GM19372 (cell line): ENCODE data around the gene GAS2.

ENCODE experiments used
- ATAC-seq: cut with Tn5 transposase; IDR thresholded peaks from one replicate; pipeline ENCODE4 v1.9.1; 2021; ENCODE audit warnings: mild to moderate bottlenecking, low read depth, moderate library complexity; ENCODE audit not compliant: unreplicated experiment

The GAS2 gene

DNA sequence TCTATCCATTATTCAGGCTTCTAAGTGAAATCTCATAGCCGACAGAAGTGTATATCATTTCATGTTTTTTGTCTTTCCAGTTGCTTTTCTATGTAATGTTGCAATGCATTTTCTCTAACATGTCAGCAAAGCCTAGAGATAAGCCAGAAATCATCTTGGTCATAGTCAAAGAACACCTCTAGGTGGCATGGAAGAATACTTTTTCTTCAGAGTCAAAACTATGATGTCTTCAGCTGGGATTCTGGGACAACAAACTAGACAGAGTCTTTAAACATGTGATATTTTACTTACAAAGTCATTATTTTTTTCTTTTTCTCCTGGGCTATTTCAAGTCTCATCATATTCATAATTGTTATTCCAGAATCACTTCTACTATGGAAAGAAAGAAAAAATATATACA lies 4.4 kb downstream of the GAS2 start:
- ATAC-seq, result peak; percentile 24

DNA sequence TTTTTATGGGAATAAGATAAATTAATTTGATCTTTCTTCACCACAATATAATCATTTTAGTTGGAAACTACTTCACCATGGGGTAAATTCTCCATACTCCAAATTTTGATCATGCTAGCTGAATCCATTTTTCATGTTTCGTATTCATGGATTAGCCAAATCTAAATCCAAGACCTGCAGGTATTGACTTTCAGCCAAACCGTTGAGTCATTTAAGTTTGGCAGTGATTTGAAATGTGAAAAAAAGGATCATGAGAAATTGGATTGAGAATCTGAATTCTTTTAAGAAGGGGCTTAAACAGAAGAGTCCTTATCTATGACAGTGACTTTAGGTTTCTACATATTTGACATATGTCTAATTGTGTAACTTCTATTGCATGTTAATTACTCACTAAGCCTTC lies 5.3 kb downstream of the GAS2 start:
- ATAC-seq, result no peak

DNA sequence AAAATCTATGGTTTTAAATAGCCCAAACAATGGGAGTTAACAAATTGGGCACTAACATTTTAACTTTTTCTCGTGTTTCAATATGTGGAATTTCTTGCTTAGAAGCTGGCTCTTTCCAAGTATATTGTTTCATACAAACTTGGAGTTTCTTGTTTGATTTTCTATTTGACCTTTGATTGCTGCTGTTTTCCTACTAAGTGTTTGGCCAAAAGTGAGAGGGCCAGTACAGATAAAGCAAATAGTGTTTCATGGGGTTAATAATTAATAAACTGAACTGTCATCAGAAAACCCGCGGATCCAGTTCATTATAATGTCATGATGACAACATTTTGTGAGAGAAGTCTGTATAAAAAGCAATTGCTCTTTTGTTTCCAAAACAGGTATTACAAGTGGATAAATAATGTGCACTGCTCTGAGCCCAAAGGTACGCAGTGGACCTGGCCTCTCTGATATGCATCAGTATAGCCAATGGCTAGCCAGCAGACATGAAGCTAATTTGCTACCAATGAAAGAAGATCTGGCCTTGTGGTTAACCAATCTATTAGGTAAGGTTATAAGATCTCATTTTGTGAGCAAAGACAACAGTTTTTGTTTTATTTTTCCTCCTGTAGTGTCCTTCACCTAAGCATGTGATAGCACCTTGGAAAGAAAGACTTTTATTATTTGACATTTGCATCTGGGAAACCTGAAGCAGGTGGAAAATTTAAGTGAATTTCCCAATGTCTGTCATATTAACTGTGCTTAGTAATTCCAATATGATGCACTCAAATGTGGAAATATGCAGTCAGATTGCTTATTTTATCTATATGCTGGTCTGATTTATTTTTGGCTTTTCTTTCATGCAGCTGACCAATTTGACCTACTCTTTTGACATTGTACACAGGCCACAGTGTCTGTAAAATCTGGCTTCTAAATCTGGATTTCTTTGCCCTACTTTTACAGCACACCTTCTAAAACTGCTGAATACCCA lies 8.3 kb downstream of the GAS2 start:
- no peak for ATAC-seq

DNA sequence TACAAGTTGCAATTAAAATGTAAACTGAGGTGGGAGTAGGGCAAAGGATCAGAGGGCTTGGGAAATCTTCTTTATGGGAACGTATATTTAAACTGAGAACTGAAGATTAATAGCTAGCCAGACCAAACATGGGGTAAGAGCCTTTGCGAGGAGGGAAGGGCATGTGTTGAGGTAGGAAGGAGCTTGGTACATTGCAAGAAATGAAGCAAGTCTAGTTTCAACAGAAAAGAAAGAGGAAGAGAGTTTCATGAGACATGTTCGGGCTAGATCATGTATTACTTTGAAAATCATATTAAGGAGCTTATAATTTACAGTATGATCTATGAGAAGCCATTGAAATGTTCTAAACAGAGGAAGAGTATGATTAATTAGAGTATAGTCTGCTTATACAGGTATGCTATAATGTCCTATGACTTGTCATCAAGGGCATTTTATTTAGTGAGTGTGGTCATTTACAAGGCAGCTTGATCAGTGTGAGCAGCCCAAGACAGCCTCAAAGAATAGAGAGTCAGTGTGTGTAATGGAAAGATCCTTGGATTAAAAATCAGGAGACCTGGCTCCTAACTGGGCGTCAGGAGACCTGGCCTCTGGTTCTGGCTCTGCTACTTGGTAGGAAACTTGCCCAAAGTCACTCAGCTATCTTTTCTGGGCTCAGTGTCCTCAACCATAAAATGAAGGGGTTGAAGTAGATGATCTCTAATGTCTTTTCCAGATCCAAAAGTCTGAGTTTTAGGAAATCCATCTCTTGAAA lies 10.9 kb downstream of the GAS2 start:
- ATAC-seq, result peak; percentile 52

DNA sequence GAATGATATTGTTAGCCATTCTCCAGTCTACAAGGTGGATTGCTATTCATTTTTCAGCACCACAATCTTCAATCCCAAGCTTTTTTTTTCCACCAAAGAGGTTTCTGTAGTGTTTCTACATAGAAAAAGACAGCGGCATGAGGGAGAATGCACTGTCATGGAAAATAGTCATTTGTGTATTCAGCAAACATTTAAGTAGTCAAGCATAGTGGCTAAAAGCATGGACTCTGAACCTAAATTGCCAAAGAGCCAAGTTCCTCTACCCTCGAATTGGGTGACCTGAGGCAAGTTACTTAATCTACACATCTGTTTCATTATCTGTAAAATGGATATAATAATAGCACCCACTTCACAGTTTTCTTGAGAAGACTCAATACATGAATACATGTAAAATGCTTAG lies 14.2 kb downstream of the GAS2 start:
- no peak for ATAC-seq

DNA sequence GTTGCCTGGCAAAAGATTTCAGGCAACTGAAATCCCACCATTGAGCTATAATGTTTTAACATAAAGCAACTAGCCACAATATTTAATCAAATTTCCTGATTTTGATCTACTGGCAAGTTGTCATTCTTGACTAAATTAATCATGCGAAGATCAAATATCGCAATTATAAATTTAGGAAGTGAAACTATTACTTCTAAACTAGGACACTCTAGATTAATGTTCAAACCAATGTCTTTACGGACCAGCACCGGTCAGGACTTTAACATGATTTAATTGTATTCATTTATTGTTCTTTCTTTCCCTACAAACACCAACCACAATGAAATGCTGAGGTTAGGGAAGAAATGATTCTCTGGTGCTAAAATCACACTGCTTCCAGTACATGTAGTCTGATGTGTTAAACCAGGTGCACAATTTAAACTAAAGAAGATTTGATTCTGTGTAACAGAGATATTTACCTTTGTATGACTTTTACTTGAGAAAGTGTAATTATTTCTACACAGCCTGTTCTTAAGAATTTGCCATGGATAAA lies 14.9 kb downstream of the GAS2 start:
- peak; percentile 64 for ATAC-seq

DNA sequence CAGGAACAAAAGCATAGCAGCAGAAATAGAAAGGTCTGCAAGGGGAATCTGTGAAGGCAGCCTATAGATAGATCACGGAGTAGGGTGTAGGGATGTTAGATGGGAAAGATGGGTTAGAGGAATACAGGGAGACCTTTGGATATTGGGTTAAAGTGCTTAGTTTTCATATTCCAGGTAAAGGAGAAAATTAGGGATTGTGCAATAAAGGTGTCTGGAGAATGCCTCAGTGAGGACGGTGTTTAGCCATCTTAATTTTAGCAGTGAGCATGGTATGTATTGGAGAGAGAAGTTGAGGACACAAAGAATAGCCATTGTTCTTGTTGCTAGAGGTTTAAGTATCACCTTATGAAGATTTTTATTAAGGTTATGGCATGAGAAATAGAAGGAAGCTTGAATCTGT lies 17.7 kb downstream of the GAS2 start:
- ATAC-seq, result no peak

DNA sequence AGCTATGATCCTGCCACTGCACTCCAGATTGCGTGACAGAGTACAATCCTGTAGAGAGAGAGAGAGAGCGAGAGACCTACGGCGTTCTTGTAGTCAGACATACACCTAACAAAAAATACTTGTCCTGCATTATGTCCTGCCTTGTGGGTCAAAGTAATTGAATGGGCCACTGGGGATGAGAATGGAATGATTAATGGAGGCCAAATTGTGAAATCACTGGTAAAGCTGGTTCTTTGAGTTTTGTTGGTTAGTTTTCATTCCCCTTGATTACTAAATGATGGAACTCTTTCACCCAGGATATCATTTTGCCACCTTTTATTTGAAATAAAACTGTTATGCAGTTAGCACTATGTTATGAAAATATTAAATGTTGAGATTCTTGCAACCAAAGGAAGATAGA lies 18.7 kb downstream of the GAS2 start:
- ATAC-seq, result no peak

DNA sequence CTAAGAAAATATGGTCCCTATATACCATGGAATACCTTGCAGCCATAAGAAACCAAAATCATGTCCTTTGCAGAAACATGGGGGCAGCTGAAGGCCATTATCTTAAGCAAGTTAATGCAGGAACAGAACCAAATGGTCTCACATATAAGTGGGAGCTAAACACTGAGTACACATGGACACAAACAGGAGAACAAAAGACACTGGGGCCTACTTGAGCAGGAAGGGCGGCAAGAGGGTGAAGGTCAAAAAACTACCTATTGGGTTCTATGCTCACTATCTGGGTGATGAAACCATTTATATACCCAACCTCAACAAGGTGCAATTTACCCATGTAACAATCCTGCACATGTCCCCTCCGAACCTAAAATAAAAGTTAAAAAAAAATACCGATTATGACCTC lies 22.5 kb downstream of the GAS2 start:
- ATAC-seq, result no peak

DNA sequence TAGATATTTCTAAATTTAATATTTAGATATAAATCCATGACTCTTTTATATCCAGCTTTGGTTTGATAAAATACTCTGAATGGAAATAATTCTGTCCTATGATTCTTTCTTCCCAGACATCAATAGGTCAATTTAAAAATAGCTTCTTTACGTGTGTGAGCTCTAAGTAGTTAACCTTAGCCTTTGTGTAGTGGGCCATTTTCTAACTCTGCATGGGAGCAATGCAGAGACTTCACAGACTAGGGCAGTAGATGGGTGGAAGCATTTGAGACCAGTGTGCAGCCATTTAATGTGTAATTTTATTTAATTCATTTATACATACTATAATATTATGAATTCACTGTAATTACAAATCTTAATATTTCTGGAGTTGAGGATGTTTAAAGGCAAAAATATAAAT lies 23.8 kb downstream of the GAS2 start:
- no peak for ATAC-seq

DNA sequence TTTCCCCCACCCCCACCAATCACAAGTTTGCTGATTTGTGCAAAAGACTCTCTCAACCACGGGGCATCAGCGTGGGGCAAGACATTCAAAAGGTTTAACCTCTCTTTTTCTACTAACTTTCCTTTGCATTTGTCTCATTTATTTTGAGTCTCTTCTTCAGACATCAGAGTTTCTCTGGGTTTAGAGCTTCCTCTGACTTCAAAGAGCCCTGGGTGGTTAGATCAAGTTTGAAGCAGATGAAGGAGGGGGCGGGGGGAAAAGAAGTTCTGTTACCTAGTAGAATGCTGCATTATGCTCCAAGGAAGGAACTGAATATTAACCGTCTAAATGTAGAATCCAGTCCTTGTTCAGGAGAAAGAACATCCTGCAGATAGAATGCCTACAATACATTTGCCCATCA lies 24.5 kb downstream of the GAS2 start:
- ATAC-seq, result no peak

DNA sequence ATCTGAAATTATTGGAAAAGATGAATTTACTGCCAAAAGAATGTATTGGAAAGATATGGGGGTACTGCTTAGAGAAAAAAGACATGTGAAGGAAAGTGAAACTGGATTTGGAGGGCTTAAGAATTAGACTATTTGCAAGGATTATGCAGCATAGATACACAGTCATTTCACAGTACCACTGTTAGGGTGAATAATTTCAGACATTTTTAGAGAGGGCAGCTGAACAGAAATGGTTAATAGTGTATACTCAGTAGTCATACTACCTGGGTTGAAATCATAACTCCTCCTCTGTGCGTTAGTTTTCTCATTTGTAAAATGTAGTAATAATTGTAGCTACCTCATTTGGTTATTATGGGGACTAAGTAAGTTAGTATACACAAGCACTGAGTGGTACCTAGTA lies 33.0 kb downstream of the GAS2 start:
- ATAC-seq, result peak; percentile 40

DNA sequence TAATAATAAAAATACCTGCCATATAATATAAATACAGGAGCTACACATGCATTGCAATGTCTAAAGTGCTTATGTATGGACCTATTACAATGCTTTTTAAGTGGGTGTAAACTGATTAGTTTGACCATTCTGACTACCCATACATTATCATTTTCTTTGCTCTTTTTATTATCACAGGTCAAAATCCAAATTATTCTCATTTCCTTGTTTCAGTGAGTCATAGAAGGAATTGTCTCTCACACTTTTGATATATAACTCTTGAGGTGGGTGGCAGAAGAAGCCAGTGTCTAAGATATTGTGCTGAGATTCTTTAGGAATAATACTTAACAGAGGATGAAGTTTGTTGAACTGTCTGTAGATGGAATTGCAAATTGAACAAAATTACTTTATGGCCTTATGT lies 35.6 kb downstream of the GAS2 start:
- ATAC-seq, result no peak

DNA sequence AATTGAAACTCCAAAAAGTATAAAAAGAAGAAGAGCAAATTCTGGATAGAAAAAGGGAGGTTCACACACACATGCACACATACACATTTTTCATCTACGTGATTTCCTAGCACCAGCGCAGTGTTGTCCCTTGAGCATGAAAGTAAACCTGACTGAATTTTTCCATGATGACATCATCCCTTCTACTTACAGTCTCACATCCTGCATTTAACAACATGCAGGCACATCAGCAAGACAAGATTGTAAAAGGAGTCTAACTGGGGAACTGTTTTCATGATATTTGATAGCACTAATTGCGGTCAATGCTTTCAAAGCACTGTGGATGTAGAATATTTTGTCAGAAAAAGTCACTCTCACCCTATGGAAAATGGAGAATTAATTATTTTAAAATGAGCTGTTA lies 36.6 kb downstream of the GAS2 start:
- peak; percentile 74 for ATAC-seq

DNA sequence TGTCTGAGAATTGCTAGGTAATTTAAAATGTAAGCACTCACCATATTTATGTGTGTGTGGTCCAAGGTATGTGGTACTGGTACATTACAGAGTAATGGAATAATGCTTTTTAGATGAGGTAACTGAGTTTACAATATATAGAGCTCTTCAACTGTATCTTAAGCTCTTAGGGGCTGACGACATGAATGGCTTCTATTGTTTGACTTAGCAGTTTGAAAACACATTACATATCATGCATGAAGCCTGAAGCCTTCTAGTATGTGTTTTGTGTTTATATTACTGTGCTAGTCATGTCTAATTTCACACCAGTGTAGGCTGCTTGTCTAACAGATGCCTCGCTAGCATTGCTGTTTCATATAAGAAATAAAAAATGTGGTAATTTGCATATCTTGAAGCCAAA lies 37.2 kb downstream of the GAS2 start:
- no peak for ATAC-seq

DNA sequence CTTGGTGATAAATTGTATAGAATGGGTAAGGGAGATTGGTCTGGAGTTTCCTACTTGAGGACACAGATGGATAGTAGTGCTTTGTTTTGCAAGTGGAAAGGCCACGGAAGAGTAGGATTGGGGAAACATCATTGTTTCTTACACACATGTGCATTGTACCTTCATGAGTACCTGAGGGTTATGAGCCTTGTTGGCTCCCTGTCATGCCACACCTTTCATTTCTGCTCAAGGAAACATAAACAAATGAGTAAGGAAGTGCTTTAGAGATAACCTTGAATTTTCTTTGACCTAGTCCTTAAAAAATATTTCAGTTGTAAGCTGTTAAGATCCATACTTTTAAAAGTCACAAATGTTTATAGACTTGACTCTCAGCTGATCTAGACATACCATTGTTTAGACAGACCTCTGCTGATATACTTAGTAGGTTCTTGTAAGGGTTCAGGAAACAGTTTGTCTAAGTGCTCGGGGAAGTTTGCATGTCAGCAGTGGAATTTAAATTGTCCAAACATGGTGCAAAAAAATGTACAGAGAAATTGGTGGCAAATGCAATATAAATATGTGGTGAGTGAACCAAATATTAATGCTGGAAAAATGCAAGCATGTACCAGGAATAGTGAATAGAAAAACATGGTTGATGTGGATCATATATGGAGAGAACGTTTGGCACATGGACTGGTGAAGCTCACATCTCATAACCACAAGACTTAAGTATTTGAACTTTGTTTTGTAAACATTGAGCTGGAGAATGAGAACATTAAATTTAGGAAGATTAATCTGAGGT lies 40.9 kb downstream of the GAS2 start:
- no peak for ATAC-seq

DNA sequence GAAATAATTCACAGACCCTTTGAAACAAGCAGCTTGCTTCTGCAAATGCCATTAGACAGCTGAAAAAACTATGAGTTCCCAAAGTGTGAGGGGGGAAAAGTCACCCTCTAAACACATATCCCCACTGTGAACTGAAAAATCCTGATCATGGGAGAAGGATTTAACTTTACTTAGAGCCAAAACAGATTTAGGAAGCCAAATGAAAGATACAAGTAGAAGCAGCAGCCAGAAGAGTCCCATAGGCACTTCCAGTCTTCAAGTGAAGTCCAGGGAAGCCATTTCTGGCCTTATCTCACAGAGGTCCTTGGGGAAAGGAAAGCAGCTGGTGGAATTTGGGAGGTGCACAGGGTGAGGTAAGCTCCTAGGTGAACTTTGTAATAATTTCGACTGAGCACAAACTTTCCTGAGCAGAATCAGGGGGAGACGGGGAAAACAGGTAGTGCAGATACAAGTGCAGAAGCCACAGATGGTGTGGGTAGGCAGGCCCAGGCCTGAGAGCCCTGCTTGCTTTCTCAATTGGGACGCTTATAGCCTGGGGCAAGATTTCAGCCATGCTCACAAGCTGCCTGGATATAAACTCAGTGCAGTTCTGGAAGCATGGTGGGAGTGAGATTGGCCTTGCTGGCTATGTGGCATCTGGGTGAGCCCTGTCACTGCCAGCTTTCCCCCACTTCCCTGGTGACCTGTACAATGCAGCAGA lies 44.8 kb downstream of the GAS2 start:
- no peak for ATAC-seq

DNA sequence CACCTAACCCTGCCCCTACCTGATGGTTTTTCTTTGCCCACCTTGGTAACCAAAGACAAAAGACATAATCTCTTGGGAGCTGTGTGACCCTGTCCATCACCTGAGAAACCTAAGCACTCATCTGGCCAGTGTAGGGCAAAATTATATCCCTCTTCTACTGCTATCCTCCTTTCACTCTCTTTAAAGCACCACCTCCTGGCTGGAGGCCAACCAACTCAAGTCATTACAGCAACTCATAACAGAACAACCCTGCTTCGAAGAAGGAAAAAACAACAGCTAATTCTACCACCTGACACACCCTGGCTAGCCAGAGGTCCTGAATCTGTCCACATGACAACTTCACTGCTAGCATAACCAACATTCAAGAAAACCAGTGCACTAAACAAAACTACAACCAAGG lies 45.5 kb downstream of the GAS2 start:
- no peak for ATAC-seq

DNA sequence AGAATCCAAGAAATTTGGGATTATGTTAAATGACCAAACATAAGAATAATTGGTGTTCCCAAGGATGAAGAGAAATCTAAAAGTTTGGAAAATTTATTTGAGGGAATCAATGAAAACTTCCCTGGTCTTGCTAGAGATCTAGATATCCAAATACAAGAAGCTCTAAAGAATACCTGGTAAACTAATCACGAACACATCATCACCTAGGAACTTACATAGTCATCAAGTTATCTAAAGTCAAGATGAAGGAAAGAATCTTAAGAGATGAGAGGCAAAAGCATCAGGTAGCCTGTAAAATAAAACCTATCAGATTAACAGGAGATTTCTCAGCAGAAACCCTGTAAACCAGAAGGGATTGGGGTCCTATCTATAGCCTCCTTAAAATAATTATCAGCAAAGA lies 46.9 kb downstream of the GAS2 start:
- ATAC-seq, result no peak

DNA sequence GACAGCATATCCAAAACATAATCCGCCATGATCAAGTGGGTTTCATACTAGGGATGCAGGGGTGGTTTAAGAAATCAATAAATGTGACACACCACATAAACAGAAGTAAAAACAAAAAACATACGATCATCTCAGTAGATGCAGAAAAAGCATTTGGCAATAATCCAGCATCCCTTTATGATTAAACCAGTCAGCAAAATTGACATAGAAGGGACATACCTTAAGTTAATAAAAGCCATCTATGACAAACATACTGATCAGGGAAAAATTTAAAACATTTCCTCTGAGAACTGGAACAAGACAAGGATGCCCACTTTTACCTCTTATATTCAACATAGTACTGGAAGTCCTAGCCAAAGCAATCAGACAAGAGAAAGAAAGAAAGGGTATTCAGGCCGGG lies 49.6 kb downstream of the GAS2 start:
- no peak for ATAC-seq
